Kidney epithelial cell (primary cell): ENCODE results near the gene CNOT10. TPM values are rescaled to one million over a fixed set of nuclear protein-coding genes. Genes with fewer than 3 reads are reported as not detected.
"Not testable (repeated sequence)": the region's sequence is repeated elsewhere in the genome, so short reads cannot be mapped to it uniquely, and the experiment has no call there.

Experiments used
- DNase-seq: peaks from one replicate; pipeline ENCODE4 v3.0.0-alpha.2; 2010; ENCODE audit warnings: low read depth
- H3K27me3 ChIP-seq: 2 replicates; pipeline ENCODE4 v1.6.0; 2011; ENCODE audit warnings: low read length; ENCODE audit not compliant: control insufficient read depth, insufficient read depth
- H3K36me3 ChIP-seq: 2 replicates; pipeline ENCODE4 v1.5.1; 2011; ENCODE audit warnings: low read length; ENCODE audit not compliant: control insufficient read depth, insufficient read depth
- H3K4me3 ChIP-seq: 2 replicates; pipeline ENCODE4 v1.5.1; 2011; ENCODE audit warnings: low read depth, mild to moderate bottlenecking, control low read depth, low read length
- total RNA-seq: library from RNA; depleted of rRNA; stranded (reverse); fragments of >200 nt; gene quantifications from 2 replicates; pipeline ENCODE4 v1.2.3, GENCODE V29; 2015
- TF ChIP-seq, protein P1 (sequence below): IDR thresholded peaks from 2 replicates; pipeline ENCODE4 v1.5.1; 2011; ENCODE audit warnings: mild to moderate bottlenecking, moderate library complexity, low read length, control low read depth, inconsistent platforms; ENCODE audit not compliant: insufficient read depth, poor library complexity, severe bottlenecking

CNOT10 gene
- total RNA-seq, 1 donor from 2014 or later = 24.6 TPM

DNA sequence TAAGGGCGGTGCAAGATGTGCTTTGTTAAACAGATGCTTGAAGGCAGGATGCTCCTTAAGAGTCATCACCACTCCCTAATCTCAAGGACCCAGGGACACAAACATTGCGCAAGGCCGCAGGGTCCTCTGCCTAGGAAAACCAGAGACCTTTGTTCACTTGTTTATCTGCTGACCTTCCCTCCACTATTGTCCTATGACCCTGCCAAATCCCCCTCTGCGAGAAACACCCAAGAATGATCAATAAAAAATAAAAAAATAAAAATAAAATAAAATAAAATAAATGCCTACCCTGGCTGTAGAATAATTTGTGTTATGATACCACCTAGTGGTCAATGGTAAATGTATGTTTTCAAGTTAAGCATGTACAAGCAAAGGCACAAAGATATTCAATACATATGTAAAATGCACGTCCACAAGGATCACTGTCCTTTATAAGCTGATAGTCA, 20.3 kb upstream of the CNOT10 start:
- DNase-seq, H3K27me3 ChIP-seq, H3K36me3 ChIP-seq, H3K4me3 ChIP-seq: not testable (repeated sequence)
- TF ChIP-seq, protein P1, sequence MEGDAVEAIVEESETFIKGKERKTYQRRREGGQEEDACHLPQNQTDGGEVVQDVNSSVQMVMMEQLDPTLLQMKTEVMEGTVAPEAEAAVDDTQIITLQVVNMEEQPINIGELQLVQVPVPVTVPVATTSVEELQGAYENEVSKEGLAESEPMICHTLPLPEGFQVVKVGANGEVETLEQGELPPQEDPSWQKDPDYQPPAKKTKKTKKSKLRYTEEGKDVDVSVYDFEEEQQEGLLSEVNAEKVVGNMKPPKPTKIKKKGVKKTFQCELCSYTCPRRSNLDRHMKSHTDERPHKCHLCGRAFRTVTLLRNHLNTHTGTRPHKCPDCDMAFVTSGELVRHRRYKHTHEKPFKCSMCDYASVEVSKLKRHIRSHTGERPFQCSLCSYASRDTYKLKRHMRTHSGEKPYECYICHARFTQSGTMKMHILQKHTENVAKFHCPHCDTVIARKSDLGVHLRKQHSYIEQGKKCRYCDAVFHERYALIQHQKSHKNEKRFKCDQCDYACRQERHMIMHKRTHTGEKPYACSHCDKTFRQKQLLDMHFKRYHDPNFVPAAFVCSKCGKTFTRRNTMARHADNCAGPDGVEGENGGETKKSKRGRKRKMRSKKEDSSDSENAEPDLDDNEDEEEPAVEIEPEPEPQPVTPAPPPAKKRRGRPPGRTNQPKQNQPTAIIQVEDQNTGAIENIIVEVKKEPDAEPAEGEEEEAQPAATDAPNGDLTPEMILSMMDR = peak; percentile 17

DNA sequence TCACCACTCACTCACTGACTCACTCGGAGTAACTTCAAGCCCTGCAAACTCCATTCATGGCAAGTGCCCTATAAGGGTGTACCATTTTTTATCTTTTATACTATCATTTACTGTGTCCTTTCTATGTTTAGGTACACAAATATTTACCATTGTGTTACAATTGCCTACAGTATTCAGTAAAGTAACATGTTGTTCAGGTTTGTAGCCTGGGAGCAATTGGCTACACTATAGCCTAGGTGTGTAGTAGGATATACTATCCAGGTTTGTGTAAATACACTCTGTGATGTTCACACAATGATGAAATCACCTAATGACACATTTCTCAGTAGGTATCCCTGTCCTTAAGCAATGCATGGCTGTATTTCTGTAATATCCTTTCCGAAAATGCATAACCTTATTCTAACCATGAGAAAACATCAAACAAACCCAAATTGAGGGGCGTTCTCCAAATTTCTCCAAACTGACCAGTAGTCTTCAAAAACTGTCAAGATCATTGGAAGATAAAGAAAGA, 17.9 kb upstream of the CNOT10 start:
- Histone ChIP-seq H3K4me3 (no peak overlapping the region), H3K27me3 (no peaks in the 10 kb centered on the region), H3K36me3 (no peaks in the 10 kb centered on the region)
- TF ChIP-seq, protein P1 = no peak
- no peak for DNase-seq

DNA sequence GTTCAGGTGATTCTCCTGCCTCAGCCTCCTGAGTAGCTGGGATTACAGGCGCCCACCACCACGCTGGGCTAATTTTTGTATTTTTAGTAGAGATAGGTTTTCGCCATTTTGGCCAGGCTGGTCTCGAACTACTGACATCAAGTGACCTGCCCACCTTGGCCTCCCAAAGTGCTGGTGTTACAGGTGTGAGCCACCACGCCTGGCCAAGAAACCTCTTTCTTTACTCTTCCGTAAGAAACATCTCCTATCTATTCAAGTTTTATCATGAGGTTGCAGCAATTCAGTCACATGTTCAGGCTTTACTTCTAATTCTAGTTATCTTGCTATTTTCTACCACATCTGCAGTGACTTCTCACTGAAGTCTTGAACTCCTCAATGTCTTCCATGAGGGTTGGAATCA, 15.8 kb upstream of the CNOT10 start:
- DNase-seq, H3K36me3 ChIP-seq, H3K4me3 ChIP-seq, H3K27me3 ChIP-seq: not testable (repeated sequence)

DNA sequence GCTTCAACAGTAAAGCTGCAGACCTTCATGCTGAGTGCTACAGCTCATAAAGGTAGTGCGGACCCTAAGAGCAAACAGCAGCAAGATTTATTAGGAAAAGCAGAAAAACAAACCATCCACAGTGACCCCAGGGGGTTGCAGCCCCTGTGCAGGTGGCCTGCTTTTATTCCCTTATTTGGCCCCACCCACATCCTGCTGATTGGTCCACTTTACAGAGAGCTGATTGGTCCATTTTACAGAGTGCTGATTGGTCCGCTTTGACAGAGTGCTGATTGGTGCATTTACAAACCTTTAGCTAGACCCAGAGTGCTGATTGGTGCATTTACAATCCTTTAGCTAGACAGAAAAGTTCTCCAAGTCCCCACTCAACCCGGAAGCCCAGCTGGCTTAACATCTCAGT, 11.3 kb upstream of the CNOT10 start:
- not testable (repeated sequence) for H3K27me3 ChIP-seq, H3K36me3 ChIP-seq, DNase-seq, H3K4me3 ChIP-seq

DNA sequence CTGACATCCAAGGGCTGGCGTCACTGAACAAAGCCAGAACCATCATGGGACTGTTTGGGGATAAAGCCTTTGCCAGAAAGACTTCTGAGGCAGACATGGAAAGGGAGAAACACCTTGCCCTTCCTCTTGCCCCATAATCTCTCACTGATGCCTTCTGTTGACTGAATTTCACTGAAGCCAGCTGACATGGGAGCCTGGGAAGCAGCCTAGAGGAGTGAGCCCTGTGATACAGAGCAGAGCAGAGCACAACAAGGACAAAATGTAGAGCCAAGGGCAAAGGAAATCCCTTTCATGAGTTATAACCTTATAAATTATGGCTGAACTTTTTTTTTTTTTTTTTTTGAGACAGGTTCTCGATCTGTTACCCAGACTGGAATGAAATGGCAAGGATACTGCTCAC, 9.8 kb upstream of the CNOT10 start:
- TF ChIP-seq, protein P1 = no peak
- Histone ChIP-seq H3K4me3 (no peak overlapping the region), H3K27me3 (no peaks in the 10 kb centered on the region), H3K36me3 (no peaks in the 10 kb centered on the region)
- DNase-seq = no peak

DNA sequence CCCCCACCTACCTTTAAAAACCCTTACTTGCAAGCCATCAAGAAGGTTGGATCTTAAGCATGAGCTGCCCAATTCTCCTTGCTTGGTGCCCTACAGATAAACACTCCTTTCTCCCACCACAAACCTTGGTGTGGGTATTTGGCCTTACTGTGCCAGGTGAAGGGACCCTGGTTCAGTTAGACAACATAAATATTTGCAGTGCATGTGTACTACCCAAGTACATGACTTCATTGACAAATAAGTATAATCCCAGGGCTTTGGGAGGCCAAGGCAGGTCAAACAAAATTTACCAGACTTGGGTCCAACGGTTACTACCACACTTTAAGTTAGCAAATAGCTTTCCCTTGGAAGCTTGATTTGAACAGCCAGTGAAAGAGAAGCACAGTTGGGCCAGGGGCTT, 9.3 kb upstream of the CNOT10 start:
- H3K27me3 ChIP-seq = no peaks in the 10 kb centered on the region
- no peak overlapping the region for H3K4me3 ChIP-seq
- H3K36me3 ChIP-seq = no peaks in the 10 kb centered on the region
- TF ChIP-seq, protein P1 = no peak
- DNase-seq = no peak

DNA sequence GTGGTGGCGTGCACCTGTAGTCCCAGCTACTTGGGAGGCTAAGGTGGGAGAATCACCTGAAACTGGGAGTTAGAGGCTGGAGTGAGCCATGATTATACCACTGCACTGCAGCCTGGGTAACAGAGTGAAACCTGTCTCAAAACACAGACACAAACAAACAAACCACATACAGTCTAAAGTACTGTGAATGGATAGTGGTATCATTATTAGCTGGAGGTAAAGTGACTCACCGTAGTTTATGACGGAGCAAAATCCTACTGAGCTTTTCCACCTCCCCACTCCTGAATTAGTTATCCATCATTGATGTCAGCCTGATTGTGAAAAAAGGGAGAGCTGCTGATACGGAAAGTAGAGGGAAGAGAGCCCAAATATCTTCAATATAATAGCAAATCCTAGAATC, 3.2 kb upstream of the CNOT10 start:
- Histone ChIP-seq H3K27me3 (no peaks in the 10 kb centered on the region), H3K4me3 (no peak overlapping the region), H3K36me3 (no peaks in the 10 kb centered on the region)
- TF ChIP-seq, protein P1 = no peak
- DNase-seq = no peak
